Subcutaneous abdominal adipose tissue (tissue), 5 donors: Measurements from ENCODE around the gene HS6ST2.

ENCODE experiments used
- H3K27ac ChIP-seq: one replicate; pipeline ENCODE4 v1.7.0; 2013; ENCODE audit warnings: low read depth, mild to moderate bottlenecking, inconsistent platforms, low read length, moderate library complexity
- H3K27me3 ChIP-seq, 5 donors: one replicate each; pipeline ENCODE4 v1.7.0; 2013; ENCODE audit warnings: low read length in 5 of 5, inconsistent platforms in 1 of 5; ENCODE audit not compliant: control insufficient read depth in 5 of 5, insufficient read depth in 4 of 5
- H3K36me3 ChIP-seq, 5 donors: one replicate each; pipeline ENCODE4 v1.7.0; 2013; ENCODE audit warnings: low read length in 5 of 5; ENCODE audit not compliant: control insufficient read depth in 5 of 5, insufficient read depth in 5 of 5
- H3K4me1 ChIP-seq, 5 donors: one replicate each; pipeline ENCODE4 v1.7.0; 2013; ENCODE audit warnings: low read length in 5 of 5, mild to moderate bottlenecking in 3 of 5, moderate library complexity in 1 of 5; ENCODE audit not compliant: control insufficient read depth in 5 of 5, insufficient read depth in 5 of 5
- H3K4me3 ChIP-seq, 5 donors: one replicate each; pipeline ENCODE4 v1.7.0; 2013; ENCODE audit warnings: low read length in 5 of 5, low read depth in 1 of 5
- H3K9ac ChIP-seq, 5 donors: one replicate each; pipeline ENCODE4 v1.7.0; 2013; ENCODE audit warnings: low read length in 5 of 5, mild to moderate bottlenecking in 4 of 5, moderate library complexity in 3 of 5
- H3K9me3 ChIP-seq, 5 donors: one replicate each; pipeline ENCODE4 v1.7.0; 2013; ENCODE audit warnings: low read length in 5 of 5; ENCODE audit not compliant: control insufficient read depth in 5 of 5
- donor health status: healthy.
- donor health status: healthy.
- donor health status: healthy.
- donor health status: healthy.
- donor health status: healthy.

Gene HS6ST2

DNA sequence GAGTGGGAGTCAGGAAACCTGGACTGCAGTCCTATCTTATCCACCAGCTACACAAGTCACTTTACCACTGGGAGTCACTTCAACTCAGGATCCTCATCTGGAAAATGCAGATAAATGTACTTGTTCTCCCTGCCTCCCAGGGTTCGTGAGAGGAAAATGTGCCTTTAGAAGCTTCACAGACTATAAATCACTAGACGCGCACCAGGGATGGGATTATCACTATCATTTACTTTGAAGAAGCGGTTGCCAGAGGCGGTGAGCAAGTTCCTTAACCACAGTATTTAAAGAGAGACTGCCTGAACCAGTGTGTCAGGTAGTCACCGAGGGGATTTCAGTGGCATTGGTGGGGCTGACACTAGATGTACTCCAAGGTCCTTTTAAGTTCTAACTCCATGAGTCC is 219.5 kb downstream of the HS6ST2 start:
- Histone ChIP-seq H3K4me1 (no peaks in the 10 kb centered on the region), H3K9ac (no peak overlapping the region), H3K27ac (no peak overlapping the region), H3K27me3 (peaks cover 5 to 32% (median 30%) of the 10 kb centered on the region in 5 donors), H3K4me3 (no peak overlapping the region), H3K9me3 (no peaks in the 10 kb centered on the region), H3K36me3 (no peaks in the 10 kb centered on the region)

DNA sequence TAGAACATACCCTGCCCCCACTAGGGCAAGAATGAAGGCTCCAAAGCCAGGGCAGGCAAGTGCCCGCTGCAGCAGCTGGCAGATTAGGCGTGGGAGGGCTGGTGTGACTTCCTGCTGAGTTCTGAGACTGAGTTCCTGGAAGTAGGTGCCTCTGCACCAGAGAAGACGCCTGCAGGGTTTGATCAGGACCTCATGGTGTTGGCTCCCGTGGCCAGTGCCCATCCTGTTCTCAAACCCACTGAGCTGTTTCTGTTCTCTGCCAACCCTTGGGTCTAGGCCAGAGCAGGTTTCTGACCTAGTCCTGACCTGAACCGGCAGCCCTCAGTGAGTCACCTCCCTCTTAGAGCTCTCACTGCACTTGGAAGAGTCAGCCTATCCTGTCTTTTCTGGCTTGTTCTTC is 220.7 kb downstream of the HS6ST2 start:
- Histone ChIP-seq H3K9me3 (no peaks in the 10 kb centered on the region), H3K27me3 (peaks cover 5 to 33% (median 27%) of the 10 kb centered on the region in 5 donors), H3K27ac (no peak overlapping the region), H3K9ac (no peak overlapping the region), H3K36me3 (no peaks in the 10 kb centered on the region), H3K4me1 (no peaks in the 10 kb centered on the region), H3K4me3 (no peak overlapping the region)

DNA sequence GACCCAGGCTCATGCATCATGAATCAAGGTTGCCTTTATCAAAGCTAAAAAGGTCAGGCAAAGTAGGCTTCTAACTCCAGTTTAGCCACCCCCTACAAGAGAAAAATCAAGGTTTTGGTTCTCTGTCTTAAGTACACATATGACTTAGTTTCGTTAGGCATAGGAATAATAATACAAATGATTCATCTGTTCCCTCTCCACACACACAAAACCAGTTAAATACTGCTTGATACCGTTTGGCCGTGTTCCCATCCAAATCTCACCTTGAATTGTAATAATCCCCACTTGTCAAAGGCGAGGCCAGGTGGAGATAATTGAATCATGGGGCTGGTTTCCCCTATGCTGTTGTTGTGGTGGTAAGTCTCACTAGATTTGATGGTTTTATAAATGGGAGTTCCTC is 226.2 kb downstream of the HS6ST2 start:
- H3K9ac ChIP-seq, result no peak overlapping the region
- H3K36me3 ChIP-seq, result no peaks in the 10 kb centered on the region
- no peak overlapping the region for H3K4me3 ChIP-seq
- no peak overlapping the region for H3K27ac ChIP-seq
- H3K4me1 ChIP-seq, result no peaks in the 10 kb centered on the region
- no peaks in the 10 kb centered on the region for H3K9me3 ChIP-seq
- peaks cover 5 to 28% (median 13%) of the 10 kb centered on the region in 5 donors for H3K27me3 ChIP-seq

DNA sequence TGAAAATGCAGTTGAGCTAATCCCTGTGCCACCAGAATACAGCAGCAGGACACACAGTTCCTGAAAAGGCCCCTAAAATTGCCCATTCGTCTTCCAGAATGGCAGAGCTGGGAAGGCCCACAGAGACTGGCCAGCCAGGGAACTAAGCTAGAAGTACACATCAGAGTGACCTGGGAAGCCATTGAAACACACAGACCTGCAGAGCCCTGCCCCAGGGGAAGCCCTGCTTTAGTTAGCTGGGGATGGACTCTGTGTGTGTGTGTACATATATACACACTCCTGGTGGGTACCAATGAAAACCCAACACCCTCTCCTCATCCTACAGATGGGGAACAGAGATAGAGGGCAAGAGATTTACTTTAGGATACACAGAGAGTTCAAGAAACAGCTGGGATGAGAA is 227.7 kb downstream of the HS6ST2 start:
- no peaks in the 10 kb centered on the region for H3K36me3 ChIP-seq
- no peaks in the 10 kb centered on the region for H3K4me1 ChIP-seq
- H3K4me3 ChIP-seq, result no peak overlapping the region
- H3K27me3 ChIP-seq, result peaks cover 0 to 25% (median 8%) of the 10 kb centered on the region in 5 donors
- H3K27ac ChIP-seq, result no peak overlapping the region
- H3K9ac ChIP-seq, result no peak overlapping the region
- H3K9me3 ChIP-seq, result no peaks in the 10 kb centered on the region

DNA sequence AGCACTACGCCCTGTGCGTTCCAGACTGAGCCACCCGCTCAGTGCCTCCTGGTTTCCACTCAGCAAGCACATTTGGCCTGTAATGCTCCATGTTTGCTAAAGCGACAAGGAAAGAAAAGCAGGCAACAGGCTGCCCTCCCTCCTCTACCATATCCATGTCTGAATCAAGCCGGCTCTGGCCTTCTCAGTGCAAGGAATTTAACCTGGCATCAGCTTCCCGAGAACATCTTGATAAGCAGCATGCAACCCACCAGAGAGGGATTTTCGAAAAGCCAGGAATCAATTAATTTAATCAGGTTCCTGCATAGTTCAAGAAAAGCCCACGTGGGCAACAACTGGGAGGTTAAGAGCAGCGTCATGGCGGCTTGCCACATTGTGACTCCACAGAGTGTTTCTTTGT is 228.2 kb downstream of the HS6ST2 start:
- H3K9ac ChIP-seq, result no peak overlapping the region
- H3K27me3 ChIP-seq, result peaks cover 0 to 24% (median 8%) of the 10 kb centered on the region in 5 donors
- no peak overlapping the region for H3K4me3 ChIP-seq
- H3K36me3 ChIP-seq, result no peaks in the 10 kb centered on the region
- H3K27ac ChIP-seq, result no peak overlapping the region
- peaks cover 0 to 2% (median 0%) of the 10 kb centered on the region in 5 donors for H3K9me3 ChIP-seq
- H3K4me1 ChIP-seq, result no peaks in the 10 kb centered on the region

DNA sequence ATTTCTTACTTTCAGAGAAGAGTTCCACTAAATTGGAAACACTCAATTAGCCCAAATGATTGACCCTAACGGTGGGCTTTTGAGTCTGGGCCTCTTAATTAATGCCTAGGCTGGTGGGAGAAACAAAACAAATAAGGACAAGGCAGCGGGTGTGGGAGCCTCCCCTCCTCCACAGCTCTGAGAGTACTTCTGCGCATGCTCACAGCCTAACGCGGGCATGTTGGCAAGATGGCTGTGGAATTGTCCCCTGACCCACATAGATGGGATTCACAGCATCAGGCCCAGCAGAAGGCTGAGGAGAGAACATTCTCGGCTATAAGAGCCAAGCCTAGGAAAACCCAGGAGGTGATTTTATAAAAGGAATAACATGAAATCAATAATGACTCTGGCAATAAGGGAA is 230.1 kb downstream of the HS6ST2 start:
- H3K9ac ChIP-seq, result no peak overlapping the region
- no peak overlapping the region for H3K4me3 ChIP-seq
- peaks cover 0 to 8% (median 0%) of the 10 kb centered on the region in 5 donors for H3K9me3 ChIP-seq
- H3K4me1 ChIP-seq, result no peaks in the 10 kb centered on the region
- H3K36me3 ChIP-seq, result no peaks in the 10 kb centered on the region
- H3K27ac ChIP-seq, result no peak overlapping the region
- peaks cover 0 to 20% (median 8%) of the 10 kb centered on the region in 5 donors for H3K27me3 ChIP-seq

DNA sequence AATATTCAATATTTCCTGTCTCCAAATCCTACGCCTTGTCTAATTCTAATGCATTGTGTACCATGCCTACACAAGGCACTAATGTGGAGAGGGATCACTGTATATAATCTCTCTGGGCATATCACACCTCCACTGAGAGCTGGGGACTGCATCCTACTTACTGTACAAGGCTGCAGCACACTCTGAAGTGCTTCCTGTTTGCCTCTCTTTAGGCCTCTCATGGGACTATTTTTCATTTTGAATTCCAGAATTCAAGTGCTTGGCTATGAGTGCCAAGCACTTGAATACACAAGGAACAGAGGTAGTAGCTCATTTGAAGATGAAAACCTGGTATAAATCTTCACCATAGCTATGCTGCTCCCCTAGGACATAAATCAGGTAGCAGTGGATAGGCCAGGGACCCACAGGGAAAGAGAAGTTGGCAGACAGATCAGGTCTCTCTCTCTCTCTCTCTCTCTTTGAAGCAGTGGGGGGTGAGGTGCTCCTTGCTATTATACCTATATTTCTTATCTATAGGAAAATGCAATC is 239.9 kb downstream of the HS6ST2 start:
- no peak overlapping the region for H3K4me3 ChIP-seq
- H3K9me3 ChIP-seq, result peaks cover 0 to 8% (median 6%) of the 10 kb centered on the region in 5 donors
- no peaks in the 10 kb centered on the region for H3K36me3 ChIP-seq
- no peak overlapping the region for H3K27ac ChIP-seq
- H3K4me1 ChIP-seq, result no peaks in the 10 kb centered on the region
- peaks cover 3 to 29% (median 10%) of the 10 kb centered on the region in 5 donors for H3K27me3 ChIP-seq
- H3K9ac ChIP-seq, result no peak overlapping the region

DNA sequence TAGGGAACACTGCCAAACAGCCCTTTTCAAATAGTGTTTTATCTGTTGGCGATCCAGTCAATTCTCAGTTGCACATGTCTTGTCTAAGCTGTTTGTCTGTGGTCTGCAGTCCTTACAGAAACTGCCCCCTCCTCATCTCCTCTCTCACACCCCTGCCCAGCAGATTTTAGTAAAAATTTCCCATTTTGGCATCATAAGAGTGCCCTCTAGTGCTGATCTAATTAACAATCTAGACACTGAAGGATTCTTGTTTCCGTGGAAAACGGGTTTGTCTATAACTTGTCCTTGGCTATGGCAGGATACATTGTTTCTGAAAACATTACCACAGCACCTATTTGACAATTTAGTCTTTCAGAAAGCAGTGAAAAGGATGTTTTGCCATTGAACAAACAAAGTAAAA is 242.4 kb downstream of the HS6ST2 start:
- Histone ChIP-seq H3K36me3 (no peaks in the 10 kb centered on the region), H3K4me1 (no peaks in the 10 kb centered on the region), H3K9ac (no peak overlapping the region), H3K4me3 (no peak overlapping the region), H3K9me3 (peaks cover 0 to 8% (median 6%) of the 10 kb centered on the region in 5 donors), H3K27ac (no peak overlapping the region), H3K27me3 (peaks cover 6 to 29% (median 14%) of the 10 kb centered on the region in 5 donors)

DNA sequence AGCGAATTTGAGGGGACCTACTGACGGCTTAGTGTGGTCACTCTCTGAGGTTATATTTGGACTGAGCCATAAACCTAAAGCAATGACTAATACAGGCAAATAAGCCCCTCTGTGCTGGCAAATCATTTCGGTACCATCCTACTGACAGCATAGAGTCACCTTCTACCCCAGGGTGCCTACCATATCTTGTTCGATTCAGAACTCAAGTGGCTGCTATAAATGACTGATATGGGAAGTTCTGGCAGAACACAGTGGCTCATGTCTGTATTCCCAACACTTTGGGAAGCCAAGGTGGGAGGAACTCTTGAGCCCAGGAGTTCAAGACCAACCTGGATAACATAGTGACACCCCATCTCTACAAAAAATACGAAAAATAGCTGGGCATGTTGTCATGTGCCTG is 243.5 kb downstream of the HS6ST2 start:
- H3K4me1 ChIP-seq, result no peaks in the 10 kb centered on the region
- peaks cover 0 to 4% (median 3%) of the 10 kb centered on the region in 5 donors for H3K9me3 ChIP-seq
- H3K9ac ChIP-seq, result no peak overlapping the region
- H3K27ac ChIP-seq, result no peak overlapping the region
- H3K4me3 ChIP-seq, result no peak overlapping the region
- no peaks in the 10 kb centered on the region for H3K36me3 ChIP-seq
- peaks cover 4 to 28% (median 11%) of the 10 kb centered on the region in 5 donors for H3K27me3 ChIP-seq

DNA sequence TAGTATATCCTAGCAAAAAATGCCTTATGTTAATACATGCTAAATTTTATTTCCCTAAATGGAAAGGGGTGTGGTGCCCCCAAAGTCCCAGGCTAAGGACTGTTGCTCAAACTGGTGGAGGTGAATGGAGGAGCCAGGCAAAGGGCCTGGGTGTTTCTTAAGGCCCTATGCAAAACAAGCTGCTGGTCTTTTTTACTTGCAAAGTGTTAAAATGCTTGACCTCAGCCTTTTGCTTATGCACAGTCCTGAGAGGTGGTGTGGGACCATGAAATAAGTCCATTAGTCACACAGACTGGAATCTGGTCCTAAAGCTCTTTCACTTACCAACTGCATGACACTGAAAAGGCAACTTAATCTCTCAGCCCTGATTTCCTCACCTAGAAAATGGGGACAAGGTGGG is 246.1 kb downstream of the HS6ST2 start:
- no peaks in the 10 kb centered on the region for H3K4me1 ChIP-seq
- no peak overlapping the region for H3K4me3 ChIP-seq
- H3K9ac ChIP-seq, result no peak overlapping the region
- H3K27ac ChIP-seq, result no peak overlapping the region
- H3K9me3 ChIP-seq, result no peaks in the 10 kb centered on the region
- no peaks in the 10 kb centered on the region for H3K36me3 ChIP-seq
- H3K27me3 ChIP-seq, result peaks cover 2 to 22% (median 12%) of the 10 kb centered on the region in 5 donors
